ENCODE measurements around the gene PARD3B. TPM values are rescaled to one million over a fixed set of nuclear protein-coding genes. Genes with fewer than 3 reads are reported as not detected.

Gene PARD3B
- total and polyA plus RNA-seq, 2 experiments from 2014 or later = 4.3 to 8.5 TPM

- H3K27ac ChIP-seq = no peak overlapping the region
- no peak overlapping the region for H3K4me3 ChIP-seq
- no peak for DNase-seq (ENCODE audit: low read depth in 1 of 2, low spot score in 1 of 2)
- no peaks in the 10 kb centered on the region for H3K9me3 ChIP-seq (ENCODE audit: low read depth)
- no peaks in the 10 kb centered on the region for H3K4me1 ChIP-seq (ENCODE audit: low read depth)
- no peaks in the 10 kb centered on the region for H3K27me3 ChIP-seq
- no peak for TF ChIP-seq CTCF (IDR thresholded peaks at IDR 0.05; ENCODE audit: low read depth, low read length)
- H3K36me3 ChIP-seq = no peaks in the 10 kb centered on the region
Measured at GRCh38 chr2:204643326-204643725, 98.1 kb downstream of the PARD3B start.

- no peak overlapping the region for H3K4me3 ChIP-seq
- no peaks in the 10 kb centered on the region for H3K4me1 ChIP-seq (ENCODE audit: low read depth)
- no peaks in the 10 kb centered on the region for H3K27me3 ChIP-seq
- no peak overlapping the region for H3K27ac ChIP-seq
- no peak for DNase-seq (ENCODE audit: low read depth in 1 of 2, low spot score in 1 of 2)
- H3K36me3 ChIP-seq = no peaks in the 10 kb centered on the region
- no peaks in the 10 kb centered on the region for H3K9me3 ChIP-seq (ENCODE audit: low read depth)
- no peak for TF ChIP-seq CTCF (IDR thresholded peaks at IDR 0.05; ENCODE audit: low read depth, low read length)
Measured at GRCh38 chr2:204645018-204645773, 99.9 kb downstream of the PARD3B start.

GRCh38 chr2:204647626-204648025 is 102.4 kb downstream of the PARD3B start:
- H3K9me3 ChIP-seq (ENCODE audit: low read depth) = no peaks in the 10 kb centered on the region

GRCh38 chr2:204650611-204651010 is 105.3 kb downstream of the PARD3B start:
- Histone ChIP-seq H3K4me1 (ENCODE audit: low read depth) (no peaks in the 10 kb centered on the region), H3K36me3 (no peaks in the 10 kb centered on the region), H3K27ac (no peak overlapping the region), H3K9me3 (ENCODE audit: low read depth) (no peaks in the 10 kb centered on the region), H3K27me3 (no peaks in the 10 kb centered on the region), H3K4me3 (no peak overlapping the region)
- TF ChIP-seq CTCF (IDR thresholded peaks at IDR 0.05; ENCODE audit: low read depth, low read length) = no peak
- DNase-seq (ENCODE audit: low read depth in 1 of 2, low spot score in 1 of 2) = no peak

More at GRCh38 chr2:204647626-204648025, 102.4 kb downstream of the PARD3B start:
- TF ChIP-seq CTCF (IDR thresholded peaks at IDR 0.05; ENCODE audit: low read depth, low read length) = no peak
- H3K4me3 ChIP-seq = no peak overlapping the region
- H3K4me1 ChIP-seq (ENCODE audit: low read depth) = no peaks in the 10 kb centered on the region
- DNase-seq (ENCODE audit: low read depth in 1 of 2, low spot score in 1 of 2) = no peak
- H3K36me3 ChIP-seq = no peaks in the 10 kb centered on the region
- no peaks in the 10 kb centered on the region for H3K27me3 ChIP-seq
- no peak overlapping the region for H3K27ac ChIP-seq

- Histone ChIP-seq H3K4me1 (ENCODE audit: low read depth) (no peaks in the 10 kb centered on the region), H3K36me3 (no peaks in the 10 kb centered on the region), H3K27ac (no peak overlapping the region), H3K4me3 (no peak overlapping the region), H3K9me3 (ENCODE audit: low read depth) (no peaks in the 10 kb centered on the region), H3K27me3 (no peaks in the 10 kb centered on the region)
- DNase-seq (ENCODE audit: low read depth in 1 of 2, low spot score in 1 of 2) = no peak
- TF ChIP-seq CTCF (IDR thresholded peaks at IDR 0.05; ENCODE audit: low read depth, low read length) = no peak
Measured at GRCh38 chr2:204652063-204652462, 106.8 kb downstream of the PARD3B start.
